ENCODE data around the gene DUSP3.

- TF ChIP-seq CTCF (IDR thresholded peaks at IDR 0.05) (no peak), EZH2 (IDR thresholded peaks at IDR 0.05; ENCODE audit: borderline replicate concordance, insufficient read depth, low read depth, low read length, poor library complexity, severe bottlenecking) (no peak)
Observed at GRCh38 chr17:43756201-43756600, 22.6 kb downstream of the DUSP3 start.
